Endothelial cell of umbilical vein (primary cell): ENCODE results near the gene LRRC74B. TPM values are rescaled to one million over a fixed set of nuclear protein-coding genes. Genes with fewer than 3 reads are reported as not detected.

Experiments
- BruUV-seq: library from RNA; stranded (reverse); fragments of 400-500 nt; replicated peaks from 2 replicates; lab custom pipeline; 2021; lab: Mats Ljungman, UMichigan
- CTCF ChIA-PET: fragments of 300-600, 350-600 bp; sonication (Branson Sonifier 250); formaldehyde crosslinking; loops from one replicate; lab custom pipeline; 2021; ENCODE audit warnings: antibody characterized with exemption, inconsistent platforms; lab: Charles Lee
- POLR2A ChIA-PET: fragments of 300-600, 350-600 bp; sonication (Branson Sonifier 250); formaldehyde crosslinking; loops from one replicate; lab custom pipeline; 2021; ENCODE audit warnings: antibody characterized with exemption, inconsistent platforms; lab: Charles Lee
- DNase-seq: peaks from one replicate; pipeline ENCODE4 v3.0.0-alpha.2; 2011; ENCODE audit warnings: low read depth, low spot score
- FAIRE-seq: peaks from 2 replicates; lab custom pipeline; 2011; peaks lifted over from hg19 to GRCh38; lab: Jason Lieb, UNC
- H2AFZ ChIP-seq: 2 replicates; pipeline ENCODE4 v1.6.0; 2012; ENCODE audit warnings: low read depth, low read length, control low read depth, inconsistent platforms
- H3K27ac ChIP-seq: 2 replicates; pipeline ENCODE4 v1.5.1; 2011; ENCODE audit warnings: low read depth, mild to moderate bottlenecking, control low read depth, low read length, moderate library complexity; ENCODE audit not compliant: insufficient read depth
- H3K27me3 ChIP-seq, 2 experiments: 2 replicates each; pipeline versions ENCODE4 v1.6.0 to v1.6.1; 2011; ENCODE audit warnings: low read length in 2 of 2, mixed read lengths in 1 of 2; ENCODE audit not compliant: control insufficient read depth in 2 of 2, insufficient read depth in 2 of 2
- H3K36me3 ChIP-seq, 2 experiments: 2 replicates in 1 of 2; 3 replicates in 1 of 2; pipeline ENCODE4 v1.5.1; 2011; ENCODE audit warnings: low read length in 2 of 2, mild to moderate bottlenecking in 1 of 2, moderate library complexity in 1 of 2; ENCODE audit not compliant: control insufficient read depth in 2 of 2, insufficient read depth in 2 of 2; ENCODE audit errors: extremely low read depth in 1 of 2
- H3K4me1 ChIP-seq: 3 replicates; pipeline ENCODE4 v1.5.1; 2011; ENCODE audit warnings: mild to moderate bottlenecking, low read length; ENCODE audit not compliant: control insufficient read depth, insufficient read depth; ENCODE audit errors: extremely low read depth
- H3K4me2 ChIP-seq: 2 replicates; pipeline ENCODE4 v1.6.1; 2011; ENCODE audit warnings: low read length, control low read depth, mixed read lengths; ENCODE audit not compliant: insufficient read depth
- H3K4me3 ChIP-seq, 3 experiments: fragments of 200-600 bp in 1 of 3; sonication (generic), shearing (Covaris generic) in 1 of 3; replicated peaks in 1 of 3; 2 replicates each; pipeline ENCODE4 v1.5.1; 2011 to 2016; ENCODE audit warnings: control low read depth in 3 of 3, low read length in 3 of 3, mild to moderate bottlenecking in 2 of 3, inconsistent platforms in 1 of 3, low read depth in 1 of 3, moderate library complexity in 1 of 3; ENCODE audit not compliant: insufficient read depth in 1 of 3
- H3K79me2 ChIP-seq: 2 replicates; pipeline ENCODE4 v1.6.0; 2012; ENCODE audit warnings: low read length, inconsistent platforms; ENCODE audit not compliant: control insufficient read depth, insufficient read depth
- H3K9ac ChIP-seq: replicated peaks from 2 replicates; pipeline ENCODE3; 2011; ENCODE audit warnings: low read length, control low read depth; ENCODE audit not compliant: insufficient read depth; ENCODE audit errors: extremely low read depth
- H3K9me1 ChIP-seq: replicated peaks from 3 replicates; pipeline ENCODE4 v1.6.0; 2011; ENCODE audit warnings: mild to moderate bottlenecking, low read length; ENCODE audit not compliant: control insufficient read depth, insufficient read depth; ENCODE audit errors: extremely low read depth
- H3K9me3 ChIP-seq: replicated peaks from 2 replicates; pipeline ENCODE4 v1.5.1; 2012; ENCODE audit warnings: low read length, inconsistent platforms; ENCODE audit not compliant: control insufficient read depth, insufficient read depth
- H4K20me1 ChIP-seq: replicated peaks from 2 replicates; pipeline ENCODE3; 2011; ENCODE audit warnings: mild to moderate bottlenecking, low read length; ENCODE audit not compliant: control insufficient read depth, insufficient read depth; ENCODE audit errors: extremely low read depth
- CTCF ChIP-seq, 2 donors: IDR thresholded peaks; 1 replicate in 1 of 2; 2 replicates in 1 of 2; pipeline ENCODE4 v1.5.1; 2011; ENCODE audit warnings: low read length in 2 of 2, mild to moderate bottlenecking in 2 of 2, moderate library complexity in 2 of 2, control low read depth in 1 of 2, inconsistent platforms in 1 of 2, low read depth in 1 of 2; ENCODE audit not compliant: insufficient read depth in 1 of 2; ENCODE audit errors: extremely low read depth in 1 of 2
- FOS ChIP-seq: IDR thresholded peaks from 2 replicates; pipeline ENCODE4 v1.6.1; 2011; ENCODE audit warnings: mild to moderate bottlenecking, low read length, moderate library complexity, borderline replicate concordance; ENCODE audit not compliant: insufficient read depth
- GATA2 ChIP-seq: IDR thresholded peaks from 2 replicates; pipeline ENCODE4 v1.7.0; 2011; ENCODE audit warnings: low read depth, mild to moderate bottlenecking, moderate library complexity, mixed read lengths, low read length; ENCODE audit not compliant: insufficient read length, insufficient read depth
- JUN ChIP-seq: IDR thresholded peaks from 2 replicates; pipeline ENCODE4 v1.6.1; 2011; ENCODE audit warnings: borderline replicate concordance, low read depth; ENCODE audit not compliant: insufficient read length, insufficient read depth
- MAX ChIP-seq: IDR thresholded peaks from 2 replicates; pipeline ENCODE4 v1.6.1; 2011; ENCODE audit not compliant: insufficient read depth, insufficient read length
- POLR2AphosphoS5 ChIP-seq: IDR thresholded peaks from 2 replicates; pipeline ENCODE4 v1.6.1; 2012; ENCODE audit warnings: low read depth, mild to moderate bottlenecking, control low read depth, low read length, moderate library complexity; ENCODE audit not compliant: insufficient read depth
- dilution Hi-C: fragments of 300-500 bp; cut with MboI; formaldehyde crosslinking; loops from one replicate; pipeline ENCODE4 v1.15.0; 2019; ENCODE audit warnings: low sequenced_read_pairs; ENCODE audit not compliant: extremely low pct_ligation_motif_present
- intact Hi-C: fragments of 100-400 bp; cut with micrococcal nuclease; formaldehyde crosslinking; loops from one replicate; pipeline ENCODE4 v1.10.0; 2022
- polyA plus RNA-seq, 4 experiments: library from polyadenylated mRNA; depleted of rRNA in 3 of 4; stranded (reverse) in 3 of 4; unstranded in 1 of 4; fragments of >200 nt; gene quantifications; 2 replicates each; pipeline versions ENCODE4 v1.2.1 to v1.2.3, GENCODE V29; 2011 to 2012; ENCODE audit warnings: missing spikeins in 1 of 4
- total RNA-seq: library from RNA; stranded (reverse); gene quantifications from 2 replicates; pipeline ENCODE4 v1.2.3, GENCODE V29; 2021

The LRRC74B gene
- total and polyA plus RNA-seq, 2 donors (not counting 3 experiments of a cell fraction or from before 2014, with no cell fraction given): not detected

- CTCF ChIA-PET: no interaction called here
Observed at GRCh38 chr22:20996598-20997535, 48.9 kb upstream of the LRRC74B start.

GRCh38 chr22:20997536-20998257 lies 48.0 kb upstream of the LRRC74B start:
- no TSS peak for BruUV-seq
- H3K27me3 ChIP-seq: no peaks in the 10 kb centered on the region
- TF ChIP-seq JUN: no peak
- no peak for TF ChIP-seq CTCF (IDR thresholded peaks at IDR 0.05; ENCODE audit: extremely low read depth in 1 of 2, insufficient read depth in 1 of 2, low read depth in 1 of 2, low read length in 2 of 2)
- TF ChIP-seq MAX: no peak
- no peak for TF ChIP-seq GATA2
- DNase-seq (no peak), FAIRE-seq (no peak)
- dilution Hi-C loops: no loop called here
- H2AFZ ChIP-seq: no peak overlapping the region
- no peak overlapping the region for H3K9ac ChIP-seq
- no peak overlapping the region for H3K4me2 ChIP-seq
- no peaks in the 10 kb centered on the region for H4K20me1 ChIP-seq
- H3K9me1 ChIP-seq: no peaks in the 10 kb centered on the region
- ChIA-PET CTCF (no interaction called here), POLR2A (no interaction called here)
- peaks cover 5 to 23% of the 10 kb centered on the region in 2 experiments for H3K36me3 ChIP-seq
- peaks cover 15% of the 10 kb centered on the region for H3K79me2 ChIP-seq
- H3K27ac ChIP-seq: no peak overlapping the region
- peaks cover 16% of the 10 kb centered on the region for H3K4me1 ChIP-seq
- no peaks in the 10 kb centered on the region for H3K9me3 ChIP-seq
- intact Hi-C loops: no loop called here
- no peak overlapping the region for H3K4me3 ChIP-seq

More at GRCh38 chr22:20996598-20997535, 48.9 kb upstream of the LRRC74B start:
- Histone ChIP-seq H4K20me1 (no peaks in the 10 kb centered on the region), H3K4me2 (no peak overlapping the region), H3K79me2 (peaks cover 15% of the 10 kb centered on the region), H3K27ac (no peak overlapping the region), H3K27me3 (no peaks in the 10 kb centered on the region), H3K9me3 (no peaks in the 10 kb centered on the region), H3K36me3 (peaks cover 5 to 31% of the 10 kb centered on the region in 2 experiments), H2AFZ (no peak overlapping the region), H3K4me3 (no peak overlapping the region), H3K4me1 (peaks cover 15% of the 10 kb centered on the region), H3K9ac (no peak overlapping the region), H3K9me1 (no peaks in the 10 kb centered on the region)
- BruUV-seq: TSS peak; percentile 3
- POLR2A ChIA-PET: no interaction called here
- DNase-seq (no peak), FAIRE-seq (no peak)
- dilution Hi-C loops: no loop called here
- TF ChIP-seq FOS: no peak
- peak; percentile 7 for TF ChIP-seq POLR2AphosphoS5
- intact Hi-C loops: no loop called here
